ENCODE results near the gene KLF7.

The KLF7 gene

DNA sequence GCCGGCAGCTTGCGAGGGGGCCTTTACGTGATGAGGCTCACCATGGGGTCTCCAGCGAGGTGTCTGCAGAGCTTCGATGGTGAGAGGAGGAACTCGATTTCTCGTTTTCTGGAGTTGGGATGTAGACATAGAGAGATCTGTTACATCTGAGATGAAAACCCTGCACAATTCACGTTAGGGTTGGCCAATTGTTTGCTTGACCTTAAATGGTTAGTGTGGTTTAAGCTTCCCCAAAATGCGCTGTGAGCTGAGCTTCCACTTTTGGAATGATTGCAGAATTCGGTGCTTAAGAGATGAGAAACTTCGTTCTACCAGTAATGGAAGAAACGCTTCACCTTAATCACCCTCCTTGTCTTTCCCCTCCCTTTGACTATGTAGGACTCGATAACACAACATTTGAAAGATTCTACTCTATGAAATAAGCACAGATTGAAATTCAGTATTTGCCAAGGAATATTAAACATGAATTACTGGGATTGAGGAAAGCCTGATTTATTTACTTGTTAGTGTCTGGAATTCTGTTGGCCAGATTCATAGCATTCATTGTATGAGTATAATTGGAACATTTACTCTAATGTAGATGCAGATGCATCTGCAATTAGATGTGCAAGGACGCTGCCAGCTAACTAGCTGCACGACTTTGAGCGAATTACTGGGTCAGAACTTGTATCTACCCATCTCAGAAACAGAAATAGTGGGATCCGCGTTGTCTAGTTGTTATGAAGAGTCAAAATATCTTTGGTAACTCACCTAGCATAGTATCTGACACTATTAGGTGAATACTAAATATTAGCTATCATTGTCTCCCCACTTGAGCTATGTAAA is 1.6 kb upstream of the KLF7 start:
- DNase-seq (ENCODE audit: low read depth in 2 of 2), result peak in 1 of 2 experiments; percentile 50

DNA sequence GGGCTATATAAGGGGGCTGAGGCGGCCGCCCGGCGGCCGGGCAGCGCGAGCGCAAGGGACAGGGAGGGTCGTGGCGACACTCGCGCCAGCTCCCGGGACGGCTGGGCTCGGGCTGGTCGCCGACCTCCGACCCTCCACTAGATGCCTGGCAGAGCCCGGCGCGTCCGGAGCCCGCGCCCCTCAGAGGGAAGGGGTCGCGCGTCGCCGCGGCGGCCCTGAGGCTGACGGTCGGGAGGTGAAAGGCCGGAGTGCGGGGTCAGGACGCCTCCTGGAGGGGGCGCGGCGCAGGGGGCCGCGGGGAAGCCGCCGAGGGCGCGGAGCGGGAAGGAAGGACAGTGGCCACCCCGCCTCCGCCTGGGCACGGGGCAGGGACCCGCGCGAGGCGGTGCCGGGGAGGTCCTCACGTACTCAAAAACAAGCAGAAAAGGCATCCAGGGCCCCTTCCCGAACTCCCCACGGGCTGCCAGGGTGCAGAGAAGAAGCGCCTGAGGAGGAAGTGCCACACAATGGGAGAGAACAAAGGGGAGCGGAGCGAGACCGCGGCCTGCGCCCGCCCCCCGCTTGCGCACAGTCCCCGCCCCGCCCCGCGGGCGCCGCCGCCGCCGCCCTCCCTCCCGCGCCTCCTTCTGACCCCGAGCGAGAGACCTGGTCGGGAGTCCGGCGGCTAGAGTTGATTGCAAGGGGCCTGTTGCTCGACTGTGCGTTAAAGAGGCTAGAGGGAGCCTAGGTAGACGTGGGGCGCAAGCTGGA is 776 bp upstream of the KLF7 start:
- DNase-seq (ENCODE audit: low read depth in 2 of 2), result peak; percentile 70 to 73

DNA sequence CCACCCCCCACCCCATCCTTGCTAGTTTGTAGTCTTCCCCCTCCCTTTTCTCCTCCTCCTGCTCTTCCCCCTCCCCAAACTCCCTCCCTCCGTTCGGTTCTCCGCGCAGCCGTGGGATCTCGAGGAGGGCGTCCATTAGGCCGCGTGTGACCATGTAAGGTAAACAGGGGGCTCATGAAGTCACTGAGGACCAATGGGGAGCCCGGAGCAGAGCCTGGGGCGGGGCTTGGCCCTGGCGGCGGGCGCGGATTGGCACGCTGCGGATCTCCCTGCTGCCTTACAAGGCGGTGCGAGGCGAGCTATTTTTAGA is 246 bp upstream of the KLF7 start:
- peak; percentile 100 for DNase-seq (ENCODE audit: low read depth in 2 of 2)

DNA sequence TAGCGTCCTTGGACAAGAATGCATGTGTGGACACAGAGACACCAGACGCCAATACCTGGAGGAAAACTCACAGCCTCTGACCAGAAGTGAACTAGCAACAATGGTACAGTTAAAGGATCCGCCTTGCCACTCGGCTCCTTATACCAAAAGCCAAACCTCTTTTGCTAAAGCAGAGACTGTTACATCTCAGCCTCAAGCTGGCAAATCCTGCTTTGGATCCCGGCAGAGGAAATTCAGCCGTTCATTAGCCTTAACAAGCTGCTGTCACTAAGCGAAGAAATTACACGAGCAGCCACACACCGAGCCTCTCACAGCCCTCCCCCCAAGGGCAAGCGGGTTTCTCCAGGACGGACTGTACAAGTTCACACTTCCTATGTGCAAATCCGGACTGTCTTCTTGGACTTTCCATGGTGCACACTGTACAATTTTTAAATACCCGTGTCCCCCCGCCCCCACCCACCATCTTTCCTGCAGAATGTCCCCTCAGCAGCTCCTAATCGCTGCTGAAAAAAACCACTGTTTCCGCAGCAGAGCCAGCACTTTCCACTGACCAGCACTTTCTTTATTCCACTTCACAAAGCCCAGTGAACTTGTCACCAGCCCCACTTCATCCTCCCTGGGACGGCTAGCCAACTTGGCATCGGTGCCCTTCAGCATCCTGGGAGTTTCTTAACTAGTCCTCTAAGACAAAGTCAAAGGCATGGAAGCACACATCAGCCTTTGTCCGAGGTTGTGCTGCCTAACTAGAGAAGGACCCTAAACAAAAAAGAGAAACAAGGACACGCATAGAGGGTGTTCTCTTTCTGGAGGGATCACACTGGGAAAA is 1.5 kb downstream of the KLF7 start:
- DNase-seq (ENCODE audit: low read depth in 2 of 2), result no peak

DNA sequence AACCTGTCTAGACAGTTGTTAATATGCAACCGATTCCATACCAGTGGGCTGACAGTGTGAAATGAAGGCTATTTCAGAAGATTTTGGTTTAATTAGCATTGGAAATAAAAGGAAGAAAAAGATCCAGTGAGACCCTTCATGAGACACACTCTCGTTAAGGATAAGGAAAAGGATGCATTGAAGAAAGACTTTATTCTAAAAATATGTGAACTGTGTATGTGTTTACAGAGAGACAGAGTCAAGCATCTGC is 2.1 kb downstream of the KLF7 start:
- no peak for DNase-seq (ENCODE audit: low read depth in 2 of 2)

DNA sequence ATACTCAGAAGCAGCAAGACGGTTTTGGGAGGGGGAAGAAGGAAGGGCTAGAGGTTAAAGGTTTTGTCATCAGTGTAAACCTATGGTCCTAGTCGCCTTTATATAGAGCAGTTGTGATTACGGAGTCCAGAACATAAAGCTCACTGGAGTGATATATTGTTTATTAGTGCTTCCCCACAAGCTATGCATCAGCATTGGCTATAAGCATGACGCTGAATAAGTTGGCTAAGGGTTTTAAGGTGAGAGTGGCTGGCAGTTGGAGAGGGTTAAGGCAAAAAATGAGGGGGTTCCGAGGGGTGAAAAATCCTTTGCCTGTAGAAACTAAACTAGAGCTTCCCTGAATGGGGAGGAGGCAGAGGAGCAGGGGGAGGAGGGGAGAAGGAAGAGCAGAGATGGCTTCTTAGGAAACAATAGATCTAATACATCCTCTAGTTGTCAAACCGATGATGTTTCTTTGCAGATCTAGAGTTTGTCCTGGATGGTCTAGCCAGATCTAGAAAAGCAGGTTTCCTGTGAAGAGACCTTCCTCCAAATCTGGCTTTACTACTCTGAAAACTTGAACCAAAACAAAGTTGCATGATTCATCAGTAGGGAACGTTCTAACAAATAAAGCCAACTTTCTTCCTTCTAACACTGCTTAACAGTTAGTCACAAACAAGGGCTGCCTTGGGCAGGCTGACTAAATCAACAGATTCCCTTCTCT is 2.5 kb downstream of the KLF7 start:
- peak; percentile 69 to 74 for DNase-seq (ENCODE audit: low read depth in 2 of 2)

DNA sequence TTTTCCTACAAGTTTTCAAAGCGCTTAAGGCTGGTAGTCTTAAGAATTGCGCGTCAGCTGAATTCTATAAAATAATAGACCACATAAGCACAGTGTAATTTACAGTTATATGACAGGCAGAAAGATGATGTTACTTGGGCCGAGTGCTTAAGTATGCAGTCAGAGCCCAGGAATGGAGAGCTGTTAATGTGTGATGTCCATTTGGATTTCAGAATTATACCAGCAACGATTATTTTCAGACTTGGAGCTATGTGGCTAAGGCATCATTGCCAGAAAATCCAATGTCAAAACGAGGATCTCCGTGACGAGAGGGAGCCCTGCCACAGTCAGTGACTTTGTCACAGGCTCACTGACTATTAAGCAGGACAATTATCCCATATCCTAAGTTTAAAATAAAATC is 3.4 kb downstream of the KLF7 start:
- peak in 1 of 2 experiments; percentile 49 for DNase-seq (ENCODE audit: low read depth in 2 of 2)

DNA sequence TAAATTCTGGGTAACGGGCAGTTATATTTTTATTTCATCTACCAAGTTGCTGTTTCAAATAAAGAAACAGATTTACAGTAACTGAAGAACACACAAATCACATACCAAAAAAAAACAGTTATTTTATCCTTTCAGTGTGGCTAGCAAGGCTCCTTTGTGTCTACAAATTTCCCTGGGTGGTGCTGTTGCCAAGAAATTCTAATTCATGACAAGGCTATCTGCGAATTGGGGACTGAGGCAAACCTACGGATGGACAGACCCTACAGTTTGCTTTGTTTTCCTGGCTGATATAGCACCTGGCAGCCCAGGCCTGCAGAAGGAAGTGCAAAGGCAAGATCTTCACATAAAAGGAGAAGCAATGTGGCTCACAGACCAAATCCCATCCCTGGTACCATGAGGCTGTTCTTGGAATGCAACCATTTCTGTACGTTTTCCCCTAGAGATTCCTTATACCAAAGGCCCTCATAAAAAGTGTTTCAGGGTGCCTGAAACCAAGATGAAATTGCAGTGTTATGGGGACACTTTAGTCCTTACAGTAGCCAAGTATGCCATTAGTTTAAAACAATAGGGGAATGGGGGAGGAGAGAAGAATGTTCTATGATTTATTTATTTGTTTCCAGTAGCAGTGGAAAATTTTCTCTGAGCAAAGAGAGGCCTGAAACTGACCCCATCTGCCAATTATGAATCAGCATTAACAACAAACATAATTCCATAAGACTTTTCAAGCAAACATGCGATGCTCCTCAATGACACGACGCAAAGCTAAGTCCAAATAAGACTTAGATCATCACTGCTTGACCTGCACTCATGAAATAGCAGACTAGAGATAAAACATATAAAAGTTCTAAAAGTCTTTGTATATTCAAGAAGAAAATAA is 4.3 kb downstream of the KLF7 start:
- DNase-seq (ENCODE audit: low read depth in 2 of 2), result no peak

DNA sequence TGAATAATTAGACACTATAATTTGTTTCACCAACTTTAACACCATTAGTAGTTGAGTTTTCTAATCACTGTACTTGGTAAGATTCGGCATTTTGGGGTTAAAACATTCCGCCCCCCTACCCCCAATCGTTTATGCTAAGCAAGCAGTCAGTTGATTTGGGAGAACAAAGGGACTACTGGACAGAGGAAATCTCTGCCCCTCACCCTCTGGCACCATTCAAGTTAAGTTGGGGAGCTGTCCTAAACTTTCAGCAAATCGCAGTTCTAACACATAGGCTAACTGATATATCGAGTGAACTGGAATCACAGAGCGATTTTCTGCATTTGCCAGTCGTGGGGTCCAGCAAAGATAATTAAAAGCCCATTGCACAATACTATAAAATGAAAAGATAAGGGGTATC is 5.6 kb downstream of the KLF7 start:
- no peak for DNase-seq (ENCODE audit: low read depth in 2 of 2)

DNA sequence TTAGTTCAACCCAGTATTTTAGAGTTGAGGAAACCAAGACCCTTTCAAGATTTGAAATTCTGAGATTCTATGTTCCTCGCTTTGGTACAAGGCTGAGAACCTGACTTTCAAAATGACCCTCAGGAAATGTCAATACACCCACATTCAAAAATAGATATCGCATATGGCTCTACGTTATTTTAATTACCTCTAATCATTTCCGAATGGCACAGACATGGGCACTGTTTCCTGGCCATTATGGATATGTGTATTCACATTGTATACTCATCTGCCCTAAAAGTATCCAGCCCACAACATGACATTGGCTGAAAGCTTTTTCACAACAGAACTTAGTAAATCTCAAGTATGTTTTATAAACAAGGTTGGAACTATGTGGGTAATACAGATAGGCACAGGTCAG is 6.7 kb downstream of the KLF7 start:
- no peak for DNase-seq (ENCODE audit: low read depth in 2 of 2)

DNA sequence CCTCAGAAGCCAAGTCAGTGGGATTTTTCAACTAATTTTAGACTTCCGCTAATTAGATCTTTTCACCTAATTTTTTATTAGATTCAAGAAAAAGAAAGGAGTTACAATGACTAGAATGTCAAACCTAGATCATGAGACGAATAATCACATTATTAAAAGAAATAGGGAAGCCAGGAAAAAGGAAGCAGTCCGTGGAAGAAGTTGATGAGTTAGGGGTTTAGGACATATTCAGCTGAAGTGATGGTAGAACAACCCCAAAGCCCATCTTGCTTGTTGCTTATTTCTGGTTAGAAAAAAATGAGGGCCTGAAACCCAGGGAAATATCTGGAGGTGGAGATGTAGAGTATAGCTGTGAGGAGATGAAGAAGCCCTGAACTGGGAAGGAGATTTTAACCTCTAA is 8.0 kb downstream of the KLF7 start:
- no peak for DNase-seq (ENCODE audit: low read depth in 2 of 2)

DNA sequence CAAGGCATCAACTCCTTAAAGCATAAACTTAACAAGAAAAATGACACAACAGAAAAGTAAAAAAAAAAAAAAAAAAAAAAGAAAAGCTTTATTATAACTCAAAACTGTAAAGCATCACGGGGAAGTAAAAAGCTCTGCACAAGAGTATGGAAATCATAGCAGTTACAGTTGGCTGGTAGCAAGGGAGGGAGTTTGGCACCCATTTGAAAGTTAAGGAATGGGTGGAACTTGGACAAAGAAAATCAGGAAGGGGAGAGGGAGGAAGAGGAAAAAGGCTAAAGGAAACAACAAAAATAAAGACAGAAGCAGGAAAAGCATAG is 8.6 kb downstream of the KLF7 start:
- no peak for DNase-seq (ENCODE audit: low read depth in 2 of 2)

DNA sequence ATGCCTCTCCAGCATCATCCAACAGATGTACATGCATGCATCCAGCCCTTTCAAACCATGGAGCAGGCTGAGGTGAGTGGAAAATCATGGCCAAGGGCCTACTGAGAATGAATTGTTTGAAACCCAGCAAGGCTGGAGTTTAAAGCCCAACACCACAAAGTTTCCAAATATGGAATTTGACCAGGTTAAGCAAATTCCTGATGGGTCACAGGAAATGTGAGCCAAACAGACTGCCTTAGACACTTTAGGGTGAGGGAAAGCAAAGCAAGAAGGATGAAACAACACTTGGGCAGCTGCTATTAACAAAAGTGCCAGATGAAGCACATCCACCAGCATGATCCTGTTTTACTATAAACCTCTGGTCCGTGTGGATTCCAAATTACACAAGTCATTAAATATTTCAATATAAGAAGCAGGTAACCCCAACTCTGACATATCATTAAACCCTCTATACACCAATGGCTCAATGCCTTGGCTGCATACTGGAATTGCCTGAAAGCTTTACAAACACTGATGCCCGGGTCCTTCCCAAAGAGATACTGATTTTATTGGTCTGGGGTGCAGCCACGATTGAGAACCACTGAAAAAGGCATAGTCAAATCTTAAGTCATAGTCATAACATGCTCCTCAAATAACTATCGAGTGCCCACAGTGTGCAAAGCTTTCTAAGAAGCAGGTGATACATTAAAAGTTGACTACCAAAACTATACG is 9.1 kb downstream of the KLF7 start:
- DNase-seq (ENCODE audit: low read depth in 2 of 2), result no peak

DNA sequence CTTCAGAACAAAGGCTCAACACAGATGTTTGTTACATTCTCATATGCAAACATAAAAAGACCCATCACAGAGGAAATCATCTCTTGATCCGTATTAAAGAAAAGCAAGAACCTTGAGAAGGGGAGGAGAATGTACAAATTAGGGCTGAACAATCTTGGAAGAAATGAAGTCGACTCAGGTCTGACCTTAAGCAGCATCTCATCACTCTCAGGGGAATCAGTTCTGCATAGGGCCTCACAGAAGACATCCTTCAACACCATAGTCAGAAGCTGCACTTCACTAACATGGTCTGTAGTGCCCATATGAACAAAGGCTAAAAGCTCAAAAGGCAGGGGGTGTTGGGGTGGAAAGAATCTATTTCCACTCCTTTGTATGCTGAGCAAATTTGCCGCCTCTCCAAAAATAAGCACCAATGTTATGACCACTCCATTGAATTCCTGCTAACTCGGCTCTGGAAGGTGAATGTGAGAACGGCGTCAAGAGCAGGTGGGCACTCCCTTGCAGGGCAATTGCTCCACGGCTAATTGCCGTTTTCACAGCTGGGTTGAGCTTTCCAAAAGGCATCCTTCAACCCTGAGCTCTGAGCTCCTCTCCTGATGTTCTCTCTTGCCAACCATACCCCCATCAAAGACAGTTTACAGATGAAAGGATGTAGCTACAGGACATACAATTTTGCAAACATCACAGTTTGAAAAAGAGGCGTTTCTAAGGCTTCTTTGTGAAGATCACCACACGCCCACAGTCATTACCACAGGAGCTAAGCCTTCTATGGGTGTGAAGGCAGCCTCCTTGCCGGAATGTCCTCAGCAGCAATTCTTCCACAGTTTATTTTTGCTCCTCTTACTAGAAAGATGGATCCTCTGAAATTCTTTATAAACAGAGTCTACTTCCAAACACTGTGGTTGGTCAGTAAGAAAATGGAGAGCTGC is 10.0 kb downstream of the KLF7 start:
- no peak for DNase-seq (ENCODE audit: low read depth in 2 of 2)

DNA sequence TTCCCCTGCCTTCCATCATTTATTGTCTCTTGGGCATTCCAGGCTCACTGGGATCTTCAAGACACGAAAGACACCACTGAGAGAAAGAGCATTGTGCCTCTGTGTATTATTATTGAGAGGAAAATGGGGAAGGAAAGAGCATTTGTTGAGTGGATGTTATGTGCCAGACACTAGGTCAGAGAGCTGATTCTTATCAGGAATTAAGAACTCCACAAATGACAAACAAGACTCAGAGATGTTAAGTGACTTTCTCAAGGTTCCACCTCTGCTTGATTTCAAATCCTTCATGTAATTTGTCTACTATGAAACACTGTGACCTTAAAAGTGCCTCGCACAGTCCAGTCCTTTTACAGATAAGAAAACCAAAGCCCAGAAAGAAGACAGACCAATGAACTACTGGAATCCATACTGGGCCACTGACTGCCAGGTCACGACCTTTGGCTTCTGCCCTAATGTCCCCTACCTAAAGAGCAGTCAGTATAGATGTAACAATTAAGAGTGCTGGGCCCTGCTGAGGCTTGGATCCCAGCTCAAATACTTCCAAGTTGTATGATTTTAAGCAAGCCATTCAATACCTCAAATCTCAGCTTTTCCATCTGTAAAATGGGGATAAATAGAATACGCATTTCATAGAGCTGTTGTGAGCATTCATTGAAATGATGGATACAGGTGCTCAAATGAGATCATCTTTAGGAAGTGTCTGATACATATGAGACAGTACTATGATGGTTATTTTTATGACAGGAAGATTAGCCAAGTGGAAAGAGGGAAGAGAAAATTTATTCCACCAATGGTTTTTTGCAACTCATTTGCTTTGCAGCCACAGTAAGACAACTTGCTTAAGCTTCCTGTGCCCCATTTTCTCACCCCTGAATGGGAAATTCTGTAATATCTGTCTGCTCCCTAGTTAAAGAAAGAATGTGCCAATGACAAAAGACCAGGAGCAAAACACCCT is 10.9 kb downstream of the KLF7 start:
- no peak for DNase-seq (ENCODE audit: low read depth in 2 of 2)

DNA sequence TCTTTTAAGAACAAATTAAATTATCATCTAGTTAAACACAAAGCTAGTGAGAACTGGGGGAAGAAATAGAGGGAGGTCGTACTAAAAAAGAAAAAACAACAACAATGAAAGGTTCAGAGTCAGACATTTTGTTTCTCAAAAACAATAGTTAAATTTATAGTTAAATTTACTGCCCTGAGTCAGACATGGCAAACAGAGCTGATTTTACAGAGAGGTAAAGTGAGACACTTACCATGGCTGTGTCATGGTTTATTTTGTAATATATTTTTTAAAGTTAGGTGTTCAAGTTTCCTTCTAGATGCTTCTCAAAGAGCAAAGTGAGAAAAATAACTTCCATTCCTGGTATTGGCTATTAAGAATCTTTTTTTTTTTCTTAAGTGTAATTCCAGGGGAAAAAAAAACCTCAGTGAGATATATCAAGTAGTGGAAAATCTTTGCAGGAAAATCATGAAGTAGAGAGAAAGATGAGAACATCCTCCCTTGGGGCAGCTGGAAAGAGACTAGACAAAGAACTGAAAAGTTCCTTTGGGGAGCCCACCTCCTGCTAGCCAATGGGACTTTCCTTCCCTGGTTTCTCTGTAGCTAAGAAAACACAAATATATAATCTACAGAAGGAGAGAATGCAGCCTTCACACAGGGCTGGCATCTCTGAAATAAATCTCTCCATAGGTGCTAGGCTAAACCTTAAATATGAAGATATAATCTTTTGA is 12.3 kb downstream of the KLF7 start:
- no peak for DNase-seq (ENCODE audit: low read depth in 2 of 2)

DNA sequence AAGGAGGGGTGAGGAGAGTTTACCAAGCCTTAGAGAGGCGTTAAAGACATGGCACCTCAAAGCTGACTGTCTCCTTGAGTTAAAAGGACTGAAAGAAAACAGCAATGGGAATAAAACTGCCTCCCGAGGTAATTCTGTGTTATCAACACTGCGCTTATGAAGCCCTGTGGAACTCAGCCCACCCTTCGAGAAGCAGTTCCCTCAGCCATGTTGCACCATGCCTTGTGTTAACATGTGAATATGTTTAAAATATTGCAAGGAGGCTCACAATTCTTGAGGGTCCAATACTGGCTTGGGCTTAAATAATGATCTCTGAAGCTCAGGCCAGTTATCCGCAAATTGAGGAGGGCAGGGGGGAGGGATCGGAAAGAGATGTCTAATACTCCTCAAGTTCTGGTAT is 14.7 kb downstream of the KLF7 start:
- no peak for DNase-seq (ENCODE audit: low read depth in 2 of 2)

DNA sequence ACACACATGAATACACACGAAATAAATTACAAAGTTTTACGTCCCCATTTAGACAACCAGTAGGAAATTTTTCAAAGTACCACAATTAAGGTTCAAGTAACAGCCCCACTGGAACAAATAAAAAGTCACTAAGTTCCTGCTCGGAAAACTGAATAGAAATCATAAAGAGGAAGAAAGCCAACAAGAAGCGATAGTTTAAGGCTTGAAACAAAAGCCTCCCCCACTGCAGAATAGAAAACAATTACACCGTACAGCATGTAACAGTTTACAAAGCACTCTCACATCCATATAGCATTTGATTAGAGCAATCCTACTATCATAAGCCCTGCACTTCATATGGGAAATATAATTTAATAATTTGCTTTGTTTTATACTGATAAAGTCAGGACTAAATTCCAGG is 15.5 kb downstream of the KLF7 start:
- no peak for DNase-seq (ENCODE audit: low read depth in 2 of 2)
